Calu3 (cell line): ENCODE measurements around the gene PRKN. TPM values are rescaled to one million over a fixed set of nuclear protein-coding genes. Genes with fewer than 3 reads are reported as not detected.

Experiments used
- BruUV-seq: library from RNA; stranded (reverse); fragments of 400-500 nt; replicated peaks from 2 replicates; lab custom pipeline; 2021; lab: Mats Ljungman, UMichigan
- CTCF ChIA-PET: fragments of 300-600 bp; sonication (Branson Sonifier 250); formaldehyde crosslinking; loops from one replicate; lab custom pipeline; 2022; ENCODE audit warnings: antibody characterized with exemption; lab: Charles Lee
- DNase-seq: peaks from one replicate; pipeline ENCODE4 v3.0.0; 2022
- H3K27ac Mint-ChIP-seq: one replicate; pipeline ENCODE4 v1.8.0; 2022; ENCODE audit warnings: mixed read lengths; ENCODE audit not compliant: unreplicated experiment
- H3K27me3 Mint-ChIP-seq: one replicate; pipeline ENCODE4 v1.8.0; 2022; ENCODE audit warnings: mixed read lengths; ENCODE audit not compliant: unreplicated experiment
- H3K36me3 Mint-ChIP-seq: one replicate; pipeline ENCODE4 v1.8.0; 2022; ENCODE audit warnings: mild to moderate bottlenecking, moderate library complexity, mixed read lengths; ENCODE audit not compliant: insufficient read depth, unreplicated experiment
- H3K4me1 Mint-ChIP-seq: one replicate; pipeline ENCODE4 v1.8.0; 2022; ENCODE audit warnings: mild to moderate bottlenecking, low read depth, mixed read lengths; ENCODE audit not compliant: unreplicated experiment
- H3K4me3 Mint-ChIP-seq: one replicate; pipeline ENCODE4 v1.8.0; 2022; ENCODE audit warnings: mild to moderate bottlenecking, low read depth, moderate library complexity, mixed read lengths; ENCODE audit not compliant: unreplicated experiment
- H3K9me3 Mint-ChIP-seq: one replicate; pipeline ENCODE4 v1.8.0; 2022; ENCODE audit warnings: low read depth, mixed read lengths; ENCODE audit not compliant: unreplicated experiment
- CTCF ChIP-seq: fragments of 200-600 bp; IDR thresholded peaks from one replicate; pipeline ENCODE4 v1.8.0; 2022; ENCODE audit warnings: antibody characterized with exemption; ENCODE audit not compliant: unreplicated experiment
- intact Hi-C: fragments of 100-400 bp; cut with micrococcal nuclease; formaldehyde crosslinking; loops from one replicate; pipeline ENCODE4 v1.10.0; 2022; ENCODE audit not compliant: unreplicated experiment
- total RNA-seq: library from RNA; stranded (reverse); gene quantifications from 2 replicates; pipeline ENCODE4 v1.2.3, GENCODE V29; 2022

PRKN gene
- total RNA-seq, 1 experiment from 2014 or later = 3.8 TPM

- no peak for TF ChIP-seq CTCF
- Mint-ChIP-seq H3K27ac (no peak overlapping the region), H3K27me3 (no peaks in the 10 kb centered on the region), H3K9me3 (peaks cover 4% of the 10 kb centered on the region), H3K4me1 (no peaks in the 10 kb centered on the region), H3K4me3 (no peak overlapping the region), H3K36me3 (no peaks in the 10 kb centered on the region)
- no TSS peak for BruUV-seq
- no peak for DNase-seq
- CTCF ChIA-PET = no interaction called here
- intact Hi-C loops = loop anchor here (10.0 kb wide), 1 partner anchor 311 kb away; no protein-coding TSS in a partner anchor
Measured at GRCh38 chr6:161613711-161614110, 1113.9 kb downstream of the PRKN start.

DNA sequence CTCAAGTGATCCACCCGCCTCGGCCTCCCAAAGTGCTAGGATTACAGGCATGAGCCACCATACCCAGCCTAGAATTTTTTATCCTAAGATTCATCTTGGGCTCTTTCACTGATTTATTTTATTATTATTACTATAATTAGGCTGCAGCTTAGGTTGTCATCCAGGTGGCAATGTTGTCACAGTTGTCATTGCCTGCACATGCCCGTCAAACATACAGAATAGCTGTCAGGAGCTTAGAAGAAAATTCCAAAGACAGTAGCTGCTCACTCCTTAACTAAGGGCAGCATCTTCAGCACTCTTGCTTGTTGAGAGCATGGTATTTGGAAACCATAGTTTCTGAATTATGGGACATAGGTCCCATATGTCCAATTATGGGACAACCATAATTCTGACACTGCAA, 1118.8 kb downstream of the PRKN start:
- H3K27ac Mint-ChIP-seq = no peak overlapping the region
- CTCF ChIA-PET = no interaction called here
- H3K27me3 Mint-ChIP-seq = no peaks in the 10 kb centered on the region
- H3K4me3 Mint-ChIP-seq = no peak overlapping the region
- BruUV-seq = no TSS peak
- no peaks in the 10 kb centered on the region for H3K36me3 Mint-ChIP-seq
- TF ChIP-seq CTCF = no peak
- DNase-seq = no peak
- peaks cover 4% of the 10 kb centered on the region for H3K9me3 Mint-ChIP-seq
- intact Hi-C loops = no loop called here
- no peaks in the 10 kb centered on the region for H3K4me1 Mint-ChIP-seq

DNA sequence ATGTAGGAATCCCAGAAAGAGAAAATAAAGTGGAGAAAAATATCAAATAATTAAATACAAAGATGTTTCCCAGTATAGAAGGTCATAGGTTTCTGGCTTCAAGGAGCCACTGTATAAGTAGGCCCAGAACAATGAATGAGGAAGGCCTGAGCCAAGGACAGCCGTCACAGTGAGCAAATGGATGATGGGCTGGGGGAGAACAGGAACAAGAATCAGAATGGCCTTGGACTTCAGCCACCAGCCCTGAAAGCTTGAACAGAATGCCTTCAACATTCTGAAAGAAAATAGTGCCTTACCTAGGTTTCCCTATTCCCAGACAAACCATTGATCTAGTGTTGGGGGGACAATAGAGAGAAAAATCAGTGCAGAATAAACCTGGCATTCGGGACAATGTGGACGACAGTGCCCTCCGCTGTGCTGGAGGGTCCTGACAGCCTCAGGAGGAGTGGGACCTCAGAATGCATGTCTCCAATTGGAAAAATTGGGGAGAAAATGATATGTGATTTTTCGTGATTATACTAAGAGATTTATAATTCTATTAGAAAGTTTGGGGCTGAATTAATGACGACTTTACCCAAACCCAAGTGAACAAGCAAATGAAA, 1119.8 kb downstream of the PRKN start:
- H3K9me3 Mint-ChIP-seq = peaks cover 4% of the 10 kb centered on the region
- DNase-seq = no peak
- H3K27ac Mint-ChIP-seq = no peak overlapping the region
- no peaks in the 10 kb centered on the region for H3K36me3 Mint-ChIP-seq
- H3K4me1 Mint-ChIP-seq = no peaks in the 10 kb centered on the region
- intact Hi-C loops = no loop called here
- H3K27me3 Mint-ChIP-seq = no peaks in the 10 kb centered on the region
- CTCF ChIA-PET = no interaction called here
- TF ChIP-seq CTCF = no peak
- H3K4me3 Mint-ChIP-seq = no peak overlapping the region
- no TSS peak for BruUV-seq

- Mint-ChIP-seq H3K4me3 (no peak overlapping the region), H3K27me3 (no peaks in the 10 kb centered on the region), H3K36me3 (no peaks in the 10 kb centered on the region), H3K4me1 (peaks cover 5% of the 10 kb centered on the region), H3K27ac (no peak overlapping the region), H3K9me3 (no peaks in the 10 kb centered on the region)
- TF ChIP-seq CTCF = no peak
- BruUV-seq = no TSS peak
- CTCF ChIA-PET = no interaction called here
- intact Hi-C loops = no loop called here
- no peak for DNase-seq
Measured at GRCh38 chr6:161602359-161602758, 1125.2 kb downstream of the PRKN start.
